ENCODE measurements around the gene SLC20A1.

Gene SLC20A1

DNA sequence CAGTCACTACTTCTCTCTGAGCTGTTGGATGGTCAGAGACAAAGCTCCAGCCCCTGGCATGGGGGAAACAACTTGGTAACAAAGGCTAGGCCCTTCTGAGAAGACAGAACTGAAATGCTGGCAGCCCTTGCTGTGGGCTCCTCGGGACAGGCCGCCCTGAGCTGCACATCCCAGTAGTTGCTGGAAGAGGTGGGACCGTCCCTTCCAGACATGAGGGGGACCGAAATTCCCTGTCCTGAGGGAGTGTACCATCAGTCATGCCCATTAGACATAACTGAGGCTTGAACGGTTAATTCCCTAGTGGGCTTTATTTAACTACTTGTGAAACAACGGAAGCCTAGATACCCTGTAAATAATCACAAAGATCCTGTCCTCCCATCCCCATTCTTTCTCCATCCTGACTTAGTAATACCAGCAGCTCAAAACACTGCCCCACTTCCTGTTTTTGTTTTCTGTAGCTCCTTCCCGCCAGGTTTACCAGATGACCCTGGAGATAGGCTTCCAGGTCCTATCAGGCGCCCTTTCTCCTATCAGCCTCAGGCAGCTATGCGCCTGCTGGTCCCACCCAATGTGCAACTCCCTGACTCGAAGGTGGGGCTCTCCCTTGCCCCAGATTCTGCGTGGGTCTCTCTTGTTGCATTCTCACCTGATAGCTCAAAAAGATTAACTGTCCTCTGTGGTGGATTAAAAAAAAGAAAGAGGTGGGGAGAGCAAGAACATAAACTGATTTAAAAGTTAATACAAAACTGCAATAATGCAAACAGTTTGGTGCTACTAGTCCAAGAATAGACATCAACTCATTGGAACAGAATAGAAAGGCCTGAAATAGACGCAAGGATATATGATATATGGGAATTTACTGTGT, 38.0 kb downstream of the SLC20A1 start:
- no peak for TF ChIP-seq CTCF (IDR thresholded peaks at IDR 0.05; ENCODE audit: borderline replicate concordance, control extremely low read depth, extremely low read depth, insufficient read depth, missing control alignments)
- DNase-seq (ENCODE audit: low spot score): no peak
- in situ Hi-C loops (cut with MboI; ENCODE audit: low sequenced_read_pairs, unreplicated experiment): no loop called here

DNA sequence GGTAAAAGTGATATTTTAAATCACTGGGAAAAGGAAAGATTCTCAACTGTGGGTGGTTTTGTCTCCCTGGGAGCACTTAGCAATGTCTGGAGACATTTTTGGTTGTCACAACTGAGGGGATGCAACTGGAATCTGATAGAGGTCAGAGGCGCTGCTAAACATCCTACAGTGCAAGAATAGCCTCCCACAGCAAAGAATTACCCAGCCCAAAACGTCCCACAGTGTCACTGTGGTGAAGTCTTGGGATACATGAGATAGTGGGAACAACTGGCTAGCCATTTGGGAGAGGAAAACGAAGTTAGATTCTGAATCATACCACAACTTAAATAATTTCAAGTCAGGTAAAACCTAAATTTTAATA, 38.7 kb downstream of the SLC20A1 start:
- in situ Hi-C loops (cut with MboI; ENCODE audit: low sequenced_read_pairs, unreplicated experiment): no loop called here
- no peak for TF ChIP-seq CTCF (IDR thresholded peaks at IDR 0.05; ENCODE audit: borderline replicate concordance, control extremely low read depth, extremely low read depth, insufficient read depth, missing control alignments)
- DNase-seq (ENCODE audit: low spot score): no peak

GRCh38 chr2:112685271-112685884, 39.6 kb downstream of the SLC20A1 start:
- in situ Hi-C loops (cut with MboI; ENCODE audit: low sequenced_read_pairs, unreplicated experiment): no loop called here
- no peak for DNase-seq (ENCODE audit: low spot score)
- TF ChIP-seq CTCF (IDR thresholded peaks at IDR 0.05; ENCODE audit: borderline replicate concordance, control extremely low read depth, extremely low read depth, insufficient read depth, missing control alignments): no peak

DNA sequence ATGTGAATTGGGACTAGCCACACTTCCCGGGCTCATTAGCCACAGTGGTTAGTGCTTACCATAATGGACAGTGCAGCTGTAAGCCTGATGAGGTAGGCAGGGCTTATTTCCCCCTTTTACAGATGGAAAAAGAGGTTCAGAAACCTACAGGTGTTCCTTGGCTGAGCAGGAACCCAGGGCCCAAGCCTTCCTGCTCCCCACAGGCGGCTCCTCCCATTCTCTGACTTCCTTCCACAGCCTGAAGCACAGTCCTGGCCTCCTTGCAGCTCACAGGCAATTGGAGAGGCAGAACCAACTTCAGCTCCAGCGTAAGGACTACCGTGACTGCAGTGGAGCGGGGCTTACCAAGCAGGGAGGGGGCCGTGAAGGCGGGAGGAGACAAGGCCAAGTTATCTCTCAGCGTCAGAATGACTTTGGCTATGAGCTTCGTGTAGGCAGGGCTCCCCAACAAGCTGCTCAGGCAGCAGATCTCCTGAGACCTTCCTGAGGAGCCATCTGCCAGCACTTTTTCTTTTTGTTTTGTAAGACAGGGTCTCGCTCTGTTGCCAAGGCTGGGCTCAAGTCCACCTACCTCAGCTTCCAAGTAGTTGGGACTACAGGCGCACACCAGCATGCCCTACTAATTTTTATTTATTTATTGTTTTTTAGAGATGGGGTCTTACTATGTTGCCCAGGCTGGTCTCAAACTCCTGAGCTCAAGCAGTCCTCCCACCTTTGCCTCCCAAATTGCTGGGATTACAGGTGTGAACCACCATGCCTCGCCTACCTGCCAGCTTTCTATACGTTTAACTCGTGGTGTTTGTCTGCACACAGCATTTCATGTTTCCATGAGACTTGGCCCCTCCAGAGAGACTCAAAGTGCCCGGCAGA, 40.8 kb downstream of the SLC20A1 start:
- in situ Hi-C loops (cut with MboI; ENCODE audit: low sequenced_read_pairs, unreplicated experiment): no loop called here
- DNase-seq (ENCODE audit: low spot score): peak; percentile 50
- TF ChIP-seq CTCF (IDR thresholded peaks at IDR 0.05; ENCODE audit: borderline replicate concordance, control extremely low read depth, extremely low read depth, insufficient read depth, missing control alignments): no peak

- no peak for TF ChIP-seq CTCF (IDR thresholded peaks at IDR 0.05; ENCODE audit: borderline replicate concordance, control extremely low read depth, extremely low read depth, insufficient read depth, missing control alignments)
- in situ Hi-C loops (cut with MboI; ENCODE audit: low sequenced_read_pairs, unreplicated experiment): no loop called here
- DNase-seq (ENCODE audit: low spot score): no peak
These were observed 41.8 kb downstream of the SLC20A1 start for GRCh38 chr2:112687522-112687921.

DNA sequence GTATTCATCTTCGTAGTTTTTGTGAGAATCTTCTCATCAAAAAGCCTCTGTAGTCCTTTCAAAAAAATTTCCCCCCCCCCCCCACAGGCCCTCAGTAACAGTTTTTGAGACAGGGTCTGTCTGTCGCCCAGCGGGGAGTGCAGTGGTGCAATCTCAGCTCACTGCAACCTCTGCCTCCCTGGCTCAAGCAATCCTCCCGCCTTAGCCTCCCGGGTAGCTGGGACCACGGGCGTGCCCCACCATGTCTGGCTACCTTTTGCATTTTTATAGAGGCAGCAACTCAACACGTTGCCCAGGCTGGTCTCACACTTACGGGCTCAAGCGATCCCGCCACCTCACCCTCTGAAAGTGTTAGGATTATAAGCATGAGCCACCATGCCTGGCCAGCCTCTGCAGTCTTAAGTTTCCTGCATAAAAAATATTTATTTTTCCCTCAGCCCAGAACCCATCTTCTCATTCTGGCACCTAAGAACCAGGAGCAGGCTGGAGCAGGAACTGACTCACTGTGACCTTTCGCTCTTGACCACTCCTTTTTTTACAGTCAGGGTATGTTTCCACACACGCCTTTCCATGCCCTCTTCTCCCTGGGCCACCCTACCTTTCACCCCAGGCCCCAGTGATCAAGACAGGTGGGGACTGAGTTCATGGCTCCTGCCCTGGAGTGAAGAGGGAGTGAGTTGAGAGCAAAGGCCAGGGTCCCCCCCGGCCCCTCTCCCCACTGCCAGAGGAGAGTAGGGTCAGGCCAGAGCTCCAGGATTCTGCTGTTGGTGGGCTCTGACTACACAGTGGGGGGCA, 42.5 kb downstream of the SLC20A1 start:
- TF ChIP-seq CTCF (IDR thresholded peaks at IDR 0.05; ENCODE audit: borderline replicate concordance, control extremely low read depth, extremely low read depth, insufficient read depth, missing control alignments): no peak
- no peak for DNase-seq (ENCODE audit: low spot score)
- in situ Hi-C loops (cut with MboI; ENCODE audit: low sequenced_read_pairs, unreplicated experiment): no loop called here

Measured in GM13976 (cell line).